K562 (cell line): ENCODE results near the gene ATP2A1. TPM values are rescaled to one million over a fixed set of nuclear protein-coding genes. Genes with fewer than 3 reads are reported as not detected.

Experiments used
- AFF1 ChIP-seq, 2 experiments: fragments of 450-650 bp; IDR thresholded peaks; 2 replicates each; pipeline ENCODE4 v1.6.1; 2018; ENCODE audit warnings: mild to moderate bottlenecking in 2 of 2, low read depth in 1 of 2; ENCODE audit not compliant: partially characterized antibody in 2 of 2
- ELF1 ChIP-seq: fragments of 200-800 bp; sonication (Bioruptor generic); IDR thresholded peaks from 2 replicates; pipeline ENCODE4 v1.6.1; 2016; ENCODE audit warnings: missing genetic modification characterization, missing compliant biosample characterization
- ETV1 ChIP-seq: fragments of 450-650 bp; conservative IDR thresholded peaks from 2 replicates; pipeline ENCODE4 v1.6.1; 2016; ENCODE audit warnings: missing genetic modification characterization, control low read depth, low read depth, missing compliant biosample characterization
- MXD1 ChIP-seq: fragments of 250-450 bp; sonication (Bioruptor Pico); IDR thresholded peaks from 2 replicates; pipeline ENCODE4 v1.8.0; 2021; ENCODE audit warnings: borderline replicate concordance, mild to moderate bottlenecking, moderate library complexity; ENCODE audit not compliant: poor library complexity, severe bottlenecking
- POLR2B ChIP-seq: fragments of 450-650 bp; IDR thresholded peaks from 2 replicates; pipeline ENCODE4 v1.6.1; 2018; ENCODE audit warnings: low read depth; ENCODE audit not compliant: partially characterized antibody
- SIRT6 ChIP-seq: IDR thresholded peaks from one replicate; pipeline ENCODE4 v1.6.1; 2012; ENCODE audit warnings: low read depth, mild to moderate bottlenecking, control low read depth, inconsistent platforms, low read length, moderate library complexity
- SMAD4 ChIP-seq: fragments of 250-450 bp; sonication (Bioruptor Pico); conservative IDR thresholded peaks from 2 replicates; pipeline ENCODE4 v1.8.0; 2021; ENCODE audit warnings: inconsistent platforms, mild to moderate bottlenecking, moderate library complexity
- XRCC3 ChIP-seq: fragments of 450-650 bp; IDR thresholded peaks from 2 replicates; pipeline ENCODE4 v1.6.1; 2017; ENCODE audit warnings: mild to moderate bottlenecking, moderate library complexity
- ZFP36 ChIP-seq: fragments of 150-350 bp; IDR thresholded peaks from 2 replicates; pipeline ENCODE4 v1.6.1; 2018; ENCODE audit warnings: low read length, low read depth; ENCODE audit not compliant: partially characterized antibody
- polyA plus RNA-seq, 8 experiments: library from polyadenylated mRNA; depleted of rRNA in 4 of 8; stranded (reverse) in 5 of 8; unstranded in 3 of 8; fragments of >200 nt; fragmentation: Nextera tagmentation in 2 of 8; fragmentation: Illumina TruSeq in 1 of 8; extraction: Ambion mirVana in 2 of 8; extraction: Trizol in 1 of 8; gene quantifications; 2 replicates each; pipeline versions ENCODE4 v1.2.1 to v1.2.3, GENCODE V29; 2011 to 2014; ENCODE audit warnings: inconsistent platforms in 1 of 8, missing spikeins in 1 of 8
- total RNA-seq, 7 experiments: library from RNA; depleted of rRNA in 6 of 7; stranded (reverse); fragments of >200 nt in 6 of 7; fragmentation: Illumina TruSeq in 2 of 7; extraction: Trizol in 2 of 7; gene quantifications; 2 replicates each; pipeline versions ENCODE4 v1.2.1 to v1.2.3, GENCODE V29; 2011 to 2021; ENCODE audit warnings: low replicate concordance in 1 of 7
- TF ChIP-seq, protein P1 (sequence below): fragments of 450-650 bp; IDR thresholded peaks from 2 replicates; pipeline ENCODE4 v1.6.1; 2016
- TF ChIP-seq, protein P2 (sequence below): sonication (generic); formaldehyde crosslinking; IDR thresholded peaks from 2 replicates; pipeline ENCODE4 v1.8.1; 2023; ENCODE audit warnings: mild to moderate bottlenecking, missing genetic modification reagents
- TF ChIP-seq, protein P3 (sequence below): IDR thresholded peaks from 2 replicates; pipeline ENCODE4 v1.6.1; 2011; ENCODE audit warnings: borderline replicate concordance, low read depth, mild to moderate bottlenecking, moderate library complexity, low read length; ENCODE audit not compliant: insufficient read depth, poor library complexity, severe bottlenecking

The ATP2A1 gene
- total and polyA plus RNA-seq, 9 of the 15 experiments (the other 6 are each of a cell fraction or from before 2014, with no cell fraction given), result 0.25 to 2.6 (median 0.65) TPM

DNA sequence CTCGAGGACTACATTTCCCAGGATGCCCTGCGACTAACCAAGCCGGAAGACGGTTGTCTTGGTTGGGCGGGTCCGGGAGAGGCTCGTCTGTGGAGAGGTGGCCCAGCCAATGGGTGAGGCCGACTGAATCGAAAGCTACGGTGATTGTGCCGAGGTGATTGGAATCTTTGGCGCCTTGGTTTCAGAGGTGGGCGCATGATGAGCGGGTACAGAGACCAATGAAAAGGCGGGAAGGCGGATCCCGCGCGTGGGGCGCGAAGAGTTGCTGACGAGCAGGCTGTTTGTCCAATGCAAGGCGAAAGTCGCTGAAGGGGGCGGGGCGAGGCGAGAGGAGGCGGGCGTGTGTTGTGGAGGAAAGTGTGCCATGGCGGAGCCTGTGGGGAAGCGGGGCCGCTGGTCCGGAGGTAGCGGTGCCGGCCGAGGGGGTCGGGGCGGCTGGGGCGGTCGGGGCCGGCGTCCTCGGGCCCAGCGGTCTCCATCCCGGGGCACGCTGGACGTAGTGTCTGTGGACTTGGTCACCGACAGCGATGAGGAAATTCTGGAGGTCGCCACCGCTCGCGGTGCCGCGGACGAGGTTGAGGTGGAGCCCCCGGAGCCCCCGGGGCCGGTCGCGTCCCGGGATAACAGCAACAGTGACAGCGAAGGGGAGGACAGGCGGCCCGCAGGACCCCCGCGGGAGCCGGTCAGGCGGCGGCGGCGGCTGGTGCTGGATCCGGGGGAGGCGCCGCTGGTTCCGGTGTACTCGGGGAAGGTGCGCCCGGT lies 72.5 kb downstream of the ATP2A1 start, which contains the start of gene NFATC2IP (continued):
- TF ChIP-seq, protein P1, sequence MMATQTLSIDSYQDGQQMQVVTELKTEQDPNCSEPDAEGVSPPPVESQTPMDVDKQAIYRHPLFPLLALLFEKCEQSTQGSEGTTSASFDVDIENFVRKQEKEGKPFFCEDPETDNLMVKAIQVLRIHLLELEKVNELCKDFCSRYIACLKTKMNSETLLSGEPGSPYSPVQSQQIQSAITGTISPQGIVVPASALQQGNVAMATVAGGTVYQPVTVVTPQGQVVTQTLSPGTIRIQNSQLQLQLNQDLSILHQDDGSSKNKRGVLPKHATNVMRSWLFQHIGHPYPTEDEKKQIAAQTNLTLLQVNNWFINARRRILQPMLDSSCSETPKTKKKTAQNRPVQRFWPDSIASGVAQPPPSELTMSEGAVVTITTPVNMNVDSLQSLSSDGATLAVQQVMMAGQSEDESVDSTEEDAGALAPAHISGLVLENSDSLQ, result peak; percentile 100
- TF ChIP-seq AFF1 (IDR thresholded peaks at IDR 0.05; ENCODE audit: low read depth in 1 of 2, partially characterized antibody in 2 of 2) (no peak), SMAD4 (CRISPR knock-in tag) (peak; percentile 63; the same call in 1 of the 2 replicates), XRCC3 (no peak), SIRT6 (no peak), ZFP36 (no peak), POLR2B (peak; percentile 78), MXD1 (CRISPR knock-in tag) (no peak), ETV1 (tag) (peak; percentile 84), ELF1 (tag) (peak; percentile 97)
- TF ChIP-seq, protein P2, sequence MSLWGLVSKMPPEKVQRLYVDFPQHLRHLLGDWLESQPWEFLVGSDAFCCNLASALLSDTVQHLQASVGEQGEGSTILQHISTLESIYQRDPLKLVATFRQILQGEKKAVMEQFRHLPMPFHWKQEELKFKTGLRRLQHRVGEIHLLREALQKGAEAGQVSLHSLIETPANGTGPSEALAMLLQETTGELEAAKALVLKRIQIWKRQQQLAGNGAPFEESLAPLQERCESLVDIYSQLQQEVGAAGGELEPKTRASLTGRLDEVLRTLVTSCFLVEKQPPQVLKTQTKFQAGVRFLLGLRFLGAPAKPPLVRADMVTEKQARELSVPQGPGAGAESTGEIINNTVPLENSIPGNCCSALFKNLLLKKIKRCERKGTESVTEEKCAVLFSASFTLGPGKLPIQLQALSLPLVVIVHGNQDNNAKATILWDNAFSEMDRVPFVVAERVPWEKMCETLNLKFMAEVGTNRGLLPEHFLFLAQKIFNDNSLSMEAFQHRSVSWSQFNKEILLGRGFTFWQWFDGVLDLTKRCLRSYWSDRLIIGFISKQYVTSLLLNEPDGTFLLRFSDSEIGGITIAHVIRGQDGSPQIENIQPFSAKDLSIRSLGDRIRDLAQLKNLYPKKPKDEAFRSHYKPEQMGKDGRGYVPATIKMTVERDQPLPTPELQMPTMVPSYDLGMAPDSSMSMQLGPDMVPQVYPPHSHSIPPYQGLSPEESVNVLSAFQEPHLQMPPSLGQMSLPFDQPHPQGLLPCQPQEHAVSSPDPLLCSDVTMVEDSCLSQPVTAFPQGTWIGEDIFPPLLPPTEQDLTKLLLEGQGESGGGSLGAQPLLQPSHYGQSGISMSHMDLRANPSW, result 0 out of 2 replicates have a peak, but pooled peaks have one; percentile 69
- TF ChIP-seq, protein P3, sequence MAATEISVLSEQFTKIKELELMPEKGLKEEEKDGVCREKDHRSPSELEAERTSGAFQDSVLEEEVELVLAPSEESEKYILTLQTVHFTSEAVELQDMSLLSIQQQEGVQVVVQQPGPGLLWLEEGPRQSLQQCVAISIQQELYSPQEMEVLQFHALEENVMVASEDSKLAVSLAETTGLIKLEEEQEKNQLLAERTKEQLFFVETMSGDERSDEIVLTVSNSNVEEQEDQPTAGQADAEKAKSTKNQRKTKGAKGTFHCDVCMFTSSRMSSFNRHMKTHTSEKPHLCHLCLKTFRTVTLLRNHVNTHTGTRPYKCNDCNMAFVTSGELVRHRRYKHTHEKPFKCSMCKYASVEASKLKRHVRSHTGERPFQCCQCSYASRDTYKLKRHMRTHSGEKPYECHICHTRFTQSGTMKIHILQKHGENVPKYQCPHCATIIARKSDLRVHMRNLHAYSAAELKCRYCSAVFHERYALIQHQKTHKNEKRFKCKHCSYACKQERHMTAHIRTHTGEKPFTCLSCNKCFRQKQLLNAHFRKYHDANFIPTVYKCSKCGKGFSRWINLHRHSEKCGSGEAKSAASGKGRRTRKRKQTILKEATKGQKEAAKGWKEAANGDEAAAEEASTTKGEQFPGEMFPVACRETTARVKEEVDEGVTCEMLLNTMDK, result no peak
